Measurements from ENCODE around the gene CAPN5.
"Not testable (repeated sequence)": the region's sequence is repeated elsewhere in the genome, so short reads cannot be mapped to it uniquely, and the experiment has no call there.

The CAPN5 gene

DNA sequence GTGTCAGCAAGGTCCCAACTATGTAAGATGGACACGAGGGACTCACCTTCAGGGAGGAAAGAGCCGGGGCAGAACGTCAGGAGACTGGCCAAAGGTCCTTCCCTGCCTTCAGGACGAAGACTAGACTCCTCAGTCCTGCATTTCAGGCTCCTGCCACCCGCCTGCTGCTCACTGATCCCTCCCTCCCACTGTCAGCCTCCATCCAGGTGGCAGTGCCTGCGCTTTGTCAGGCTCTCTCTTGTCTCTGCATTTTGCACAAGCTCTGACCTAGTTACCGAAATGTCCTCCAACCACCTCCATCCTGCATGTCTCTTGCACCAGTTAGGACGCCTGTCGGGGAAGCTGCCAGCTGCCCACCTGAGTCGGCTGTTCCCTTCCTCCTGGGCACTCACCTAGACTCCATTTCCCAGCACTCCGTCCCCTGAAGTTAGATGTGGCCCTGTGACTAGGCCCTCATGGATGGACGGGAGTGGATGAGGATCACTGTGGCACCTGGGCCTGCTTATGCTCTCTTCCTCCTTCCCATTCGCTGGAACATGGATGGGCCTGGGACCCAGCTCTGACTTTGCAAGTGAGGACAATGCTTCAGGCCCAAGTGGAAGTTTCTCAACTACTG lies 24.6 kb upstream of the CAPN5 start:
- no peak for DNase-seq (ENCODE audit: low read depth in 2 of 2)

DNA sequence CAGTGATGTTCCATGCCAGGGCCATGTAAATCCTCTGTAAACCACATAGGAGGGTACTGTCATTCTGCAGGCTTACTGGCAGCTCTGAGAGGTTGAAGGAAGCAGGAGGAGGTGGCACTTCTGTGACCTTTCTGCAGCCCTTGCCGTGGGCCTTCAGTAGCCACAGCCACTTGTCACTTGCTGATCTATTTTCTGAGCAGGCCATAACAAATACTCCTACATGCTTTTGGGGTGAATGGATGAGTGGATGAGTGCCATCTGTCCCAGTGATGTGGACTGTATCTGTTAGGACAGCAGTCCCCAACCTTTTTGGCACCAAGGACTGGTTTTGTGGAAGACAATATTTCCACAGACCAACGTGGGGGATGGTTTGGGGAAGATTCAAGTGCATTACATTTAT lies 22.4 kb upstream of the CAPN5 start:
- no peak for DNase-seq (ENCODE audit: low read depth in 2 of 2)

DNA sequence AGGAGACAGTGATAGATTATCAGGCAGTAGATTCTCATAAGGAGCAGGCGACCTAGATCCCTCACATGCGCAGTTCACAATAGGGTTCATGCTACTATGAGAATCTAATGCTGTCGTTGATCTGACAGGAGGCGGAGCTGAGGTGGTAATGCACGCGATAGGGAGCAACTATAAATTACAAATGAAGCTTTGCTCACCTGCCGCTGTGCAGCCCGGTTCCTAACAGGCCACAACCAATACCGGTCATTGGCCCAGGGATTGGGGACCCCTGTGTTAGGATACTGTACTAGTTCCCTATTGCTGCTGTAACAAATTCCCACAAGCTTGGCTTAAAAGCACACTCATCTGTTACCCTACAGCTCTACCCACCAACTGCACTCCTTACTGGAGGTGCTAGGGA lies 21.9 kb upstream of the CAPN5 start:
- no peak for DNase-seq (ENCODE audit: low read depth in 2 of 2)

DNA sequence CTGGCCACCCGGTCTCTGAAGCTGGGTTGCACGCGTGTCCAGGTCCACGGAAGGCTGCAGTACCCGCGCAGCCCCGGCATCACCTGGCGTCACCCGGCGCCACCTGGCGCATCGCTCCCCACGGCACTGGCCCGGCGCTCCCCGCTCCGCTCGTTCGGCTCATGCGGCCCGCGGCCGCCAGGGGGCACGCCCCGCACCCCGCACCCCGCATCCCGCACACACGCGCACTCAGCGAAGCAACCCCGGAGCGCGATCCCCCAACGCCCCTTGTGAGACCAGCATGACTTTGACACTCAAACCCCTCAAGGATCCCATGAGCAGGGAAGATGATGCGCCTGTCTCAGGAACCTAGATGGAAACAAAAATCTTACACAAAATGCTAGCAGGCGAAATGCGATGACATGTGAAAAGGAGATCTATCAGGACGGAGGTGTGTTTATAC lies 20.7 kb upstream of the CAPN5 start:
- peak in 1 of 2 donors; percentile 45 for DNase-seq (ENCODE audit: low read depth in 2 of 2)

DNA sequence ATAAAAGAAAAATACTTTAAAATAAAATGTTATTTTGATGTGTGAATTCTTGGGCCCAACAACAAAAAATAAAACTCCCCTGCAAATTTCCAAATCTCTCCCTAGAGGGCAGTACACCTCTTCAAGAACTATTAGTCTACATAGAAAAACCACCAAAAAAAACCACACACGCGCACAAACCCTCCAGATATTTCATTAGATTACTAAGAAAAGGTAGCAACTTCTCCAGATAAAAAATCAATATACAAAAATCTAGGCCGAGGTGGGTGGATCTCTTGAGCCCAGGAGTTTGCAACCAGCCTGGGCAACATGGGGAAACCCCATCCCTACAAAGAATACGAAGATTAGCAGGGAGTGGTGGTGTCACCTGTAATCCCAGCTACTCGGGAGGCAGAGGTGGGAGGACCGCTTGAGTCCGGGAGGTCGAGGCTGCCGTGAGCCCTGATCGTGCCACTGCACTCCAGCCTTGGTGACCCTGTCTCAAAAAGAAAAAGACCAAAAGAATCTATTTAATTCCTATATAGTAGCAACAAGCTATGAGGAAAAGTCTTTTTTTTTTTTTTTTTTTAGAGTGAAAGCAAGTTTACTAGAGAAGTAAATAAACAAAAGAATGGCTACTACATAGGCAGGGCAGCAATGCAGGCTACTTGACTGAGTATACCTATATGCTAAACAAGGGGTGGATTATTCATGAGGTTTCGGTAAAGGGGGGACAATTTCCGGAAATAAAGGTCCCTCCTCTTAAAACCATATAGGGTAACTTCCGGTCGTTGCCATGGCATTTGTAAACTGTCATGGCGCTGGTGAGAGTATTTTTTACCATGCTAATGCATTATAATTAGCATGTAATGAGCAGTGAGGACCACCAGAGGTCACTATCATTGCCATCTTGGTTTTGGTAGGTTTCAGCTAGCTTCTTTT lies 19.5 kb upstream of the CAPN5 start:
- DNase-seq (ENCODE audit: low read depth in 2 of 2): no peak

DNA sequence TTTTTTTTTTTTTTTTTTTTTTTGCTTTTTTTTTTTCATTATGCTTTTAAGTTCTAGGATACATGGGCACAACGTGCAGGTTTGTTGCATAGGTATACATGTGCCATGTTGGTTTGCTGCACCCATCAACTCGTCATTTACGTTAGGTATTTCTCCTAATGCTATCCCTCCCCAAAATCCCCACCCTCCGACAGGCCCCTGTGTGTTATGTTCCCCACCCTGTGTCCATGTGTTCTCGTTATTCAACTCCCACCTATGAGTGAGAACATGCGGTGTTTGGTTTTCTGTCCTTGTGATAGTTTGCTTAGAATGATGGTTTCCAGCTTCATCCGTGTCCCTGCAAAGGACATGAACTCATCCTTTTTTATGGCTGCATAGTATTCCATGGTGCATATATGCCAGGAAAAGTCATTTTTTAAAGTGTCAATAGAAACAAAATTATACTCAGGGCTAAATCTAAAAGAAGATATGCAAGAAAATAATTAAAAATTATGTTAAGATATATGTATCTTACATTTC lies 18.8 kb upstream of the CAPN5 start:
- not testable (repeated sequence) for DNase-seq (ENCODE audit: low read depth in 2 of 2)

DNA sequence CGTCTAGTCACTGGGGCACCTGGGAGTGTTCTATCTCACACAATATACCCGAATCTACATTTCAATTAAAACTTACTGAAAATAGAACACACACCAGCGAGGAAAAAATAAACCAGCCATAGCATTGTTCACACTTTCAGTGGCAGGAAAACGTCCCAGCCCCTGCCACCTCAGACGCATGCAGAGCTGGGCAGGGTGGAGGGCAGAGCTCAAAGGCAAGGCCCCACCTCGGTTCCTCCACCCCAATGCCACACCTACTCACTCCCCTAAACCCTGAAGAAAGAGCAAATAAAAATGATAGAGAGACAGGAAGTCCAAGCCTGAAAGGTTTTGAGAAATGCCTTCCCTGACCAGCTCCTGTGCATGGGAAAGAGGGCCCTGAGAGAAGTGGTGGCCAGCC lies 17.7 kb upstream of the CAPN5 start:
- DNase-seq (ENCODE audit: low read depth in 2 of 2): no peak

DNA sequence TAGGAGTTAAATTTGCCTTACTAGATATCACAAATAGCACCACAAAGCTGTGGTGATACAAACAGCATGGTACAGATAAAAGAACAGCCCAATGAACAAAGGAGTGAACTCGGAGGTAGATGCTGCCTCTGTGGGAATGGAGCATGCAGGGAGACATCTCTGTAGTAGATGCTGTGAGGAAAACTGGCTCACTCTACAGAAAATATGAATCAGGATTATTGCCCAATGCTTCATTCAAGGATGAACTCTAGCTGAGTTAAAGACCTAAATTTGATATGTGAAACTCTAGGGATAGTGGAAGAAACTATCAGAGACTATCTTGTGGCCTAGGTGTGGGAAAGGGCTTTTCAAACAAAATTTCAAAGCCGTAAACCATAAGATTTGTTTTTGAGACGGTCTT lies 15.3 kb upstream of the CAPN5 start:
- DNase-seq (ENCODE audit: low read depth in 2 of 2): no peak

DNA sequence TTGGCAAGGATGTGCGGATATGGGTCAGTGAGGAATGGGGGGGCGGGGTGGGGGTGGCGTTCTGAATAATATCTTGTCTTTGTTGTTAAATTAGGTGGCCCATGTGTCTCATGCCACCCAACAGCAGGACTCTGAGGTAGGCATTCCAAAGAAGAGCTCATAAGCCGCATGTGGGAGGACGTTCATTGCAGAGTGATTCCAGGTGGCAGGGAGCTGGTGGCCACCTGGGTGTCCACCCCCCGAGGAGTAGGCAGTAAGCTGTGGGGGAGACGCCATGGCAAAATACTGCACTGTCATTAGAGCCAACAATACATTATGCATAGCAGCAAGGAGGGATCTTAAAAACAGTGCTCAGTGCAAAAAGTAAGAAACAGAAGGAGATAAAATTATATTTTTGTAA lies 14.3 kb upstream of the CAPN5 start:
- DNase-seq (ENCODE audit: low read depth in 2 of 2): no peak

DNA sequence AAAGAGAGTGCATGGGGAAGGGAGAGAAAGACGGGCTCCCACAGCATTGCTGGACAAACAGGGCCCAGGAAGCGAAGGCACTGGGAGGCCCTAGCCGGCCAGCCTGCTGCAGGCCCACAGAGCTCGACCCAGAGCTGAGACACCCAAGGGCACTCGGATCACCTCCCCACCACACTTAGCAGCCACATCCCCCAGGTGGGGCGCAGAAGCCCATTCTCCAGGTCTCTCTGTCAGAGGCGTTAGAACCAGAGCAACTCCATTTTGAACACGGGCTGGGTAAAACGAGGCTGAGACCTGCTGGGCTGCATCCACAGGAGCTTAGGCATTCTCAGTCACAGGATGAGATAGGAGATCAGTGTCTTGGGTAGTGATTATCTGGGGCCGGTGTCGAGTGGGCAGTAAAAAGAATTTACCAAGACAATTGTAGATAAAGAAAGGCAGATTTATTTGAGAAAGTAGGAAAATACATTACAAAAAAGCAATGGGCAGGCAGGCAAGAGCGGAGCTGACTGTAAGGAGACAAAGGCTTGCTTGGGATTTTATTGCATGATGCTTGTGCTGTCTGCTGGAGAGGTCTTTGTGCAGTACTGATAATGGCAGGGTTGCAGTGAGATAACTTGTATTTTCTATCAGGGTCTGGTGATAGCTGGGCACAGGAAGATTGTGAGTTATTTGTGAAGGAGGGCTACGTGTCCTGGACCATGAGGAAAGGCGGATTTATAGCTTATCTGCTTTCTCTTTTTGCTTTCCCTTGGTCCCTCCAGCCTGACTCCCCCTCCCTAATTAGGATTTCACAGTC lies 13.4 kb upstream of the CAPN5 start:
- DNase-seq (ENCODE audit: low read depth in 2 of 2): no peak

DNA sequence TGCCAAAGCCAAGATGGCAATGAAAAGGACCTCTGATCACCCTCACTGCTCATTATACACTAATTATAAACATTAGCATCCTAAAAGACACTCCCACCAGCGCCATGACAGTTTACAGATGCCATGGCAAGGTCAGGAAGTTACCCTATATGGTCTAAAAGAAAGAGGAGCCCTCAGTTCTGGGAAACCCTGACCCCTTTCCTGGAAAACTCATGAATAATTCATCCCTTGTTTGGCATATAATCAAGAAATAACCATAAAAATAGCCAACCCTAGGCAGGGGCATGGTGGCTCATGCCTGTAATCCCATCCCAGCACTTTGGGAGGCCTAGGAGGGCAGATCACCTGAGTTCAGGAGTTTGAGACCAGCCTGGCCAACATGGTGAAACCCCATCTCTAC lies 12.7 kb upstream of the CAPN5 start:
- DNase-seq (ENCODE audit: low read depth in 2 of 2): no peak

DNA sequence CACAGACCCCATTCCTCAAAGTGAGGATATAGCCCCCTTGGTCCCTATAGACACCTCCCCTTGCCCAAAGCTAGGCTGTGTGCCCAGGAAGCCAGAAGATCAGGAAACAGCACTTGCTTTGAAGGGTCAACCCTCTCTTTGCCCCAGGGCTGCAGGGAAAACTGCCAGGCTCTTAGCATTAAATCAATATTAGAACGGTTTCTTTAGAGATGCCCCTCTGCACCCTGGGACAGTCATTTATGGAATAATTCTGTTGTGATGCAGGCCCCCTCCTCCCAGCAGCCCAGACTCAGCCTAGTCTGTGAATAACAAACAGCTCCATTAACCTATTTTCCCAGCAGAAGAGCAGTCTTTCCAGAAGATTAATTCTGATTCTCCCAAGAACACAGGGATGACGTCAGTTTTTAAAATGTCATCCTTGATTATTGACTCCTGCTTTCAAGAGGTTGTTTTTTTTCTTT lies 11.6 kb upstream of the CAPN5 start:
- DNase-seq (ENCODE audit: low read depth in 2 of 2): no peak

DNA sequence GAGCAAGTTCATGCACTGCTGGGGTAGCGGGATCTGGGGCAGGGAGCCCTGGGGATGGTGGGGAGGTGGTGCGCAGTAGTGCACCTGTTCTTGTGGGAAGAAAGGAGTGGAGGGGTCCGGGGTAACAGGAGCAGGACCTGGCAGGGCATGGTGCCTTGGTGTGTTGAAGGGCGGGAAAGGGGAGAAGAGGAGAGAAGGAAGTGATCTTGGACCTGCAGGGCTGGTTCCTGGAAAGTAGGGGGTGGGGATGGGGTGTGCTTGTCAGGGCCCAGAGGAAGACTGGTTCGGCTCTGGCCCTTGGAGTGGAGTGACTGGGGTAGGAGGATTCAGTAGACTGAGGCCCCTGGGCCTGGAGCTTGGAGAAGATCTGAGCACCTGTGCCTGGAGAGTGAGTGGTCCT lies 10.9 kb upstream of the CAPN5 start:
- no peak for DNase-seq (ENCODE audit: low read depth in 2 of 2)

DNA sequence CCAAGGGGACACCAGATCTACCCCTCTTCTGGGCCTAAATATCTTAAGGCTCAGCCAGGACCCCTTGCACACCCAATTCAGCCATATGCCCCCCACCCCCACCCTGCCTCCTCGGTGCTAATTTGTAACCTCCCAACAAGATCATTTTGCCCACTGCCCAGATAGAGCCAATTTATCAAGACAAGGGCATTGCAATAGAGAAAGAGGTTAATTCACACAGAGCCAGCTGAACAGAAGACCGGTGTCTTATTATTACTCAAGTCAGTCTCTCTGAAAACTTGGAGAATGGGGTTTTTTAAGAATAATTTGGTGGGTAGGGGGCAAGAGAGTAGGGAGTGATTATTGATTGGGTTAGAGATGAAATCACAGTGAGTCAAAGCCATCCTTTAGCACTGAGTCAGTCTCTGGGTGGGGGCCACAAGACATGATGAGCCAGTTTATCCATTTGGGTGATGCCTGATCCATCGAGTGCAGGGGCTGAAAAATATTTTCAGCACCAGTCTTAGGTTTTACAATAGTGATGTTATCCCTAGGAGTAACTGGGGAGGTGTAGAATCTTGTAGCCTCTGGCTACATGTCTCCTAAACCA lies 9.9 kb upstream of the CAPN5 start:
- DNase-seq (ENCODE audit: low read depth in 2 of 2): no peak

DNA sequence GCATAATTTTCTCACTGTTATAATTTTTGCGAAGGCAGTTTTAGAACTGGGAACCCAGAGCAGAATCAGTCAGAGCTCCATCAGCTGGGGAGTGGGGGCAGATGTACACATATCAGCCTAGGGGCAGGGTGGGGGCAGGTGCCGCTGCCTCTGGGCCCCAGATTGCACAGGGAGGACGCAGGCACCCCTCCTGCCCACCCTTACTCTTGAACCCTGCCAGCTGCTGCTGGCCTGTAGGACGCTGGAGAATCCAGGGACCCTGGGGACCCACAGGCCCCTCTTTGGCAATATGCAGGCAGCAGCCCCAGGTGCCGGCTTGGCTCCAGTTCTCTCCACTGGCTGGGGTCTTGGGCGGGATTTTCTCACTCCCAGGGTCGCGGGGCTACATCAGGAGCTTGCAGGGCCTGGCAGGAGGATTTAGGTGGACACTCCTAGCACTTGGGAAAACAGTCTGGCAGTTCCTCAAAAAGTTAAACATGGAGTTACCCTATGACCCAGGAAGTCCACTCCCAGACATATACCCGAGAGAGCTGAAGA lies 8.8 kb upstream of the CAPN5 start:
- DNase-seq (ENCODE audit: low read depth in 2 of 2): no peak

DNA sequence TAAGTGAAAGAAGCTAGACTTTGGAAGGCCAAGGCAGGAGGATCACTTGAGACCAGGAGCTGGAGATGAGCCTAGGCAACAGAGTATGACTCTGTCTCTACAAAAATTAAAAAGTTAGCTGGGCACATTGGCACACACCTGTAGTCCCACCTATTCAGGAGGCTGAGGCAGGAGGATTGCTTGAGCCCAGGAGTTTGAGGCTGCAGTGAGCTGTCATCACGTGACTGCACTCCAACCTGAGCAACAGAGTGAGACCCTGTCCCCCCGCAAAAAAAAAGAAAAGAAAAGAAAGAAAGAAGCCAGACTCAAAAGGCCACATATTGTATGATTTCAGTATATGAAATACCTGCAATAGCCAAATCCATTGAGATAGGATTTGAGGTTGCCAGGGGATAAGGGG lies 7.9 kb upstream of the CAPN5 start:
- no peak for DNase-seq (ENCODE audit: low read depth in 2 of 2)

DNA sequence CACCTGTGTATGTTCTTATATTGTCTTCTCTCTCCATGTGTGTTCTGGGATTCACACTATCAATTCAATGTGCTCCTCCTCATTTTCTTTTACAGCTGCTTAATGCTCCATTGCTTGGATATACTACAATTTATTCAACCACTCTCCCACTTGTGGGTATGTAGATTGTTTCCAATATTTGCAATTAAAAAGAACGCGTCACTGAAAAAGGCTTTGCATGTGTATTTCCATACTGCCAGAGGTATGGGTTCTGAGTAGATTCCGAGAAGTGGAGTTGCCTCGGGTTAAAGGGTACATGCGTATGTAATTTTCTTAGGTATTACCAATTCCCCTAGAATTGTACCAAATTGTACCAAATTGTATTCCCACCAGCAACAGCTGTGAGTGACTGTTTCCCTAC lies 7.0 kb upstream of the CAPN5 start:
- no peak for DNase-seq (ENCODE audit: low read depth in 2 of 2)

DNA sequence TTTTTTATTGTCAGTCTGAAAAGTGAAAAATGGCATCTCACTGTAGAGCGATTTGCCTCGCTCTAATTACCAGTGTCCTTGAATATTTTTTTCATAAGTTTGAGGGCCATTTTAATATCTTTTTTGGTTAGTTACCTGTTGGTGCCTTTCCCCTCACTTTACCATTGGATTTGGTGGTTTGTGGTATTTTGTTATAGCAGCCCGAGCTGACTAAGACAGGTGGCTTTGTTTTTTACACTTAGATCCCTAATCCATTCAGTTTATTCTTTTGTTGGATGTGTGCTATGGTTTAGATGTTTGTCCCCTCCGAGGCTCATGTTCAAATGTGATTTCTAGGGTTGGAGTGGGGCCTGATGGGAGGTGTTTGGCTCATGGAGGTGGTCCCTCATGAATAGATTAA lies 6.5 kb upstream of the CAPN5 start:
- no peak for DNase-seq (ENCODE audit: low read depth in 2 of 2)

DNA sequence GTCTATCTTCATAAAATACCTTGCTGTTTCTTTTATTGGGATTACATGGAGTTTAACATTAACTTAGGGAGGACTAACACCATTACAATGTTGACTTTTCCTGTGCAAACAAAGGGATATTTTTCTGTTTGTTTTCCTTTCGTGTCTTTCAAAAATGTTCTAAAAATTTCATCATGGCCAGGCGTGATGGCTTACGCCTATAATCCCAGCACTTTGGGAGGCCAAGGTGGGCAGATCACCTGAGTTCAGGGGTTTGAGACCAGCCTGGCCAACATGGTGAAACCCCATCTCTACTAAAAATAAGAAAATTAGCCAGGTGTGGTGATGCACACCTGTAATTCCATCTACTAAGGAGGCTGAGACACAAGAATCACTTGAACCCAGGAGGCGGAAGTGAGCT lies 5.5 kb upstream of the CAPN5 start:
- not testable (repeated sequence) for DNase-seq (ENCODE audit: low read depth in 2 of 2)

DNA sequence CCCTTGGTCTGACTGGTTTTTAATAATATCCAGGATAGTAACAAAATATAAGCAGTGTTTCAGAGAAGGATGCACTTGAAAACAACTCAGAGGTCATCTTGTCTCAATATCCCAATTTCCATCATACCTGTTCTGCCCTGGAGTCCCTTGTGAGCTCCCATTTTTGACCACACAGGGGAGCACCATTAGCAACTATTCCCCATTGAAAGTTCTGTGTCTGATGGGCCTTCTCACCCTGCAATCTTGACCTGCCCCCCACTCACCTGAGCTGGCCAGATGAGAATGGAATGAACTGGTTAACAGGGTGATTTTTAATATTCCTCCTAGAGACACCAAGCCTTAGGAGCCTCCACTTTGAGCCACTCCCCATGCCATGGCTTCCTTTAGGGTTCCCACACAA lies 3.8 kb upstream of the CAPN5 start:
- DNase-seq (ENCODE audit: low read depth in 2 of 2): no peak

DNA sequence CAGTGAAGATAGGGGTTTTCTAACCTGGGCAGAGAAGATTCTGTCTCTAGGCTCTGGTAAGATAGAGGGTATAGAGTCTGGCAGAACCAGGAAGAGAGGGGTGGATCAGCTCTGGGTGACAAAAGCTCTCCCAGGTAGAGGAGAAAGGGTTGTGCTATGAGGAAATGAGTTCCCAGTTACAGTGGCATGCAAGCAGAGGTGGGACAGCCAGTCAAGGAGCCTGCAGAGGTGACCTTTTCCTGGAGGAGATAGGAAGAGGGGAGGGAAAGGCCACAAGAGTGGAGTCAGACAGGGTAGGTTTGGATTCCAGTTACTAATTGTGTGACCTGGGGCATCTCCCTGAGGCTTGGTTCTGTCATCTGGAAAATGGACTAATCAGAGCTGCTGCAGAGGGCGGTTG lies 3.4 kb upstream of the CAPN5 start:
- DNase-seq (ENCODE audit: low read depth in 2 of 2): no peak

DNA sequence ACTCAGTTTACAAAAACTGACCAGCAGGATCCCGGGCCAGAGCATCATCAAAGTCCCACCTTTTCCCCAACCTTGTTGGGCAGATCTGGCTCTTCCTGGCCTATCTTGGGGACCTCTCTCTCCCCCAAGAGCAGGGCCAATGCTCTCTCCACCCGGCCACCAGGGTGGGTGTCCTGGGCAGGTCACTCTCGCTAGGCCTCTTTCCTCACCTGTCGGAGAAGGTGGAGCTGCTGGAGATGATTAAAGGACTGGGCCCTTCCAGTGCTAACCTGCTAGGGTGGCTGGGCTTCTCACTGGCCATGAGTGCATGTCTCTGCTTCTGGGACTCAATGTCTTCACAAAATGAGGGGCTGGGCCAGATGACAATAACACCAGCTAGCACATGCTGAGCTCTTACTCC lies 2.9 kb upstream of the CAPN5 start:
- no peak for DNase-seq (ENCODE audit: low read depth in 2 of 2)

Measured in stimulated activated CD8-positive, alpha-beta memory T cell treated with anti-CD3 and anti-CD28 coated beads, Interleukin-2, amount 100 ng/mL, for 48 hours (primary cell).